G401.6 (cell line): ENCODE results near the gene PPM1M.

Source experiments
- FAIRE-seq: peaks from 2 replicates; lab custom pipeline; 2012; peaks lifted over from hg19 to GRCh38; lab: Jason Lieb, UNC

PPM1M gene

DNA sequence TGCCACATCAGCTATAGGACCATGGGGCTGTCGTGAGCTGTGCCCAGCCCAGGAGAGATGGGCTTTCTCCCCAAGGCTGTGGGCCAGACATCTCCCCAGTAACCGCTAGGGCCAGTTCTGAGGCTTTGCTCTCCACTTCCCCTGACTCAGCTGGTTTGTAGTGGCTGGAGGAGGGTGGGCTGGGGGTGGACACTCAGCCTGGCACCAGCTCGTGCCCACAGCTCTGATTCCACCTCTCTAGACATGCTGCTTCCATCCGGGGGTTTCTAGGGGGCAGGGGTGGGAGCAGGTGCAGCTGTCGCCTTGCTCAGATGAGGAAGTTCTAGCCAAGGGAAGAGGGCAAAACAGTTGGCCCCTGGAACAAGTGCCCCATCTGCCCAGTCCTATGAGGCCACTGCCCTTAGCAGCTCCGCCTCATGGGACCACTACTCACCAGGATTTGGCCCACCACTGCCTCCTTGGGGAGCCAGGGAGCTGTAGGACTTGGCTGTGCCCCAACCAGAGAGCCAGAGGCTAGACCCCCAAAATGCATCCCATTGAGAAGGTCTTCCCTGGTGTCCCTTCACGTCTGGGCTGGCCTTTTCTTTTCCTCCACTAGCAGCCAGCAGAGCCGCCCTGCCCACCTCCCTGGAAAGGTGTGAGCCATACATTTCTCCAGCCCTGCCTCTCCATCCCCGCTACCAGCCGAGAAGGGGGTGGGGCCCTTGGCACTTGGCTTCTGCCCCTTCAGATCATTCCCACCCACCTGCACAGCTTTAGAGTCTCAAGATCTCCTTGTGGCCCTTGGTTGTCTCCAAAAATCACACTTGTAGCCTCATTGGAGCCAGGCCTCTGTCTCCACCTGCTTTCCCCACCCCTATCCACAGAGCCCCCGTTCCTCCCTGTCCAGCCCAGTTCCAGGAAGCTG lies 51.9 kb downstream of the PPM1M start:
- no peak for FAIRE-seq

DNA sequence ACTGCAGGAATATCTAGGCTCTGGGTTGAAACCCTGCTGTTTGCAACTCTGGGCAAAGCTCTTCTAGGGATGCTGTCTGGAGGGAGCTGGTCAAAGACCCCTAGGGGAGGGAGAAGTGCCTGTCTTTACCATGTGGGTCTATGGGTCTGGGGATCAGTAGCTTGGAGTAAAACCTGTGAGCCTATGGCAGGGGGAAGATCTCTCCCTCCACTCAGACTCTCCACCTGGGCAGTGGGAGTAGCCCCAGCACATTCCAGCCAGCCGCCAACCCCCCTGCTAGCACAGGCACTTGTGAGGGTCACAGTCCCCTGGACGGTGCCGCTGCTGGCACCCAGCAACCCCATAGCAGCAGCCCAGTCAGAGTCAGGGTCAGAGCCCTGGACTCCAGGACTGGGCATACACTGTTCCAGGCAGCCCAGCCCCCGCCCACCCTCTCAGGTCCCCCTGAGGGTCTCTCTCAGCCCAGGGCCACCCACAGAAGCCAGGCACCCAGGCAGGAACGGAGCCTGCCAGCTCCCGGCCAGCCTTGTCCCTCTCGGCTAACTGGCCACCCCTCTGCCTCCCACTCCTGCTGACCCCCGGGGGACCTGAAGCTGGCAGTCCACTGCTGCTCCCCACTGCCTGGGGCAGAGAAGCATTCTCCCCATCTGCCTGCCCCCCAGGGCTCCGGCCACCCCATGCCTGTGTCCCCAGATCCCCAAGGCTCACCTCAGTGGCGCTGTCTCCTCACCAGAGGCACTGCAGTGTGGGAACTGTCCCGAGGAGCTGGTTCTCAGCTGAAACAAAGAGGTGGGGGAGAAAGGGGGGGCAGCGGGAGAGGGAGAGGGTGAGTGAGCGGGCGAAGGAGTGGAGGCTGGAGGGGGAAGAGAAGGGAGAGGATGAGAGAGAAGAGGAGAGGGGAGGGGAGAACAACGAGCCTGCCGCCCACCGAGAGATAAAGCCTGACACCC lies 52.9 kb downstream of the PPM1M start:
- no peak for FAIRE-seq

DNA sequence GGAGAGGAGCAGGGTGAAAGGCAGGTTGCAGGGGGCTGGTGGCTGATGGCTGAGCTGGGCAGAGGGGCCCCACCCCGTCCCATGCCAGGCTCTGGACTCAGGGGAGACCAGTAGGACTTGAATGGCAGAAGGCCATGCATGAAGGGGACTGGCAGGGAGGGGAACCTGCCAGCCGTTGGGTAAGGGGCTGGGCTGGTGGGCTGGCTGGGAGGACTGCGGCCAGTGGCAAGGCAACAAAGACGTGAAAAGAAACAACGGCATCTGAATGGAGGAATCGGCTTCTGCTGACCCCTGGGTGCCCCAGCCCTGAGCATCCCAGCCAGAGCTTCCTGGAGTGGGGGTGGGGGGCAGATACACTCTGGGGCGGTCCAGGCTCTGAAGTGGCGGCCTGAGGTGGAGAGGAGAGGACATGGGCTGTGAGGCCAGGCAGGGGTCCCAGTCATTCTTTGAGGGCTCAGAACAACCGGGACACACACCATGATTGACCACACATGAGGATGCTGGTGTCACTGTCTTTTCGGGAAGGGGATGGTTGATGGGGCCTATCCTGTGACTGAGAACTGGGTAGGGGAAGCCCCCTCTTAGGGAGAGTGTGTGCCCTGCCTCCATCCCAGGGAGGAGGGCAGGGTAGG lies 53.8 kb downstream of the PPM1M start:
- no peak for FAIRE-seq
